A549 (cell line): ENCODE data around the gene INCA1. TPM values are rescaled to one million over a fixed set of nuclear protein-coding genes. Genes with fewer than 3 reads are reported as not detected.

ENCODE experiments used
- ATAC-seq, 2 experiments: fragments of 200-7000 bp in 1 of 2; fragments of >200 bp in 1 of 2; cut with Nextera tagmentation in 1 of 2; cut with Tn5 transposase in 1 of 2; 3 replicates each; pipeline versions ENCODE4 v1.8.0 to v1.9.1; 2018 to 2020; ENCODE audit warnings: mild to moderate bottlenecking in 1 of 2, moderate library complexity in 1 of 2
- CTCF ChIA-PET: fragments of 300-600 bp; sonication (Branson Sonifier 250); formaldehyde crosslinking; extraction: SDS; loops from one replicate; lab custom pipeline; 2021; ENCODE audit warnings: antibody characterized with exemption, inconsistent platforms; lab: Yijun Ruan, JAX
- POLR2A ChIA-PET: fragments of 350-600 bp; formaldehyde crosslinking; extraction: SDS; loops from one replicate; lab custom pipeline; 2021; ENCODE audit warnings: antibody characterized with exemption, inconsistent platforms; lab: Yijun Ruan, JAX
- DNase-seq, 2 experiments: peaks; one replicate each; pipeline versions ENCODE4 v3.0.0 to v3.0.0-alpha.2; 2011 to 2016; ENCODE audit warnings: low read depth in 1 of 2, low spot score in 1 of 2
- FAIRE-seq: peaks from 2 replicates; lab custom pipeline; 2011; peaks lifted over from hg19 to GRCh38; lab: Jason Lieb, UNC
- H3K27ac ChIP-seq, 2 experiments: fragments of >200 bp; sonication (Bioruptor Twin); formaldehyde crosslinking; 3 replicates each; pipeline ENCODE4 v1.5.1; 2016 to 2017
- H3K4me1 ChIP-seq: fragments of >200 bp; sonication (Bioruptor Twin); formaldehyde crosslinking; 3 replicates; pipeline ENCODE4 v1.6.1; 2016
- H3K4me2 ChIP-seq: fragments of >200 bp; sonication (Bioruptor Twin); formaldehyde crosslinking; 3 replicates; pipeline ENCODE4 v1.6.1; 2016
- H3K4me3 ChIP-seq: fragments of >200 bp; sonication (Bioruptor Twin); formaldehyde crosslinking; 3 replicates; pipeline ENCODE4 v1.5.1; 2016
- H3K9me3 ChIP-seq: fragments of >200 bp; sonication (Bioruptor Twin); formaldehyde crosslinking; 3 replicates; pipeline ENCODE4 v1.6.1; 2016
- BCL3 ChIP-seq: fragments of >200 bp; sonication (Bioruptor Twin); formaldehyde crosslinking; IDR thresholded peaks from 3 replicates; pipeline ENCODE4 v1.6.1; 2016
- BHLHE40 ChIP-seq: IDR thresholded peaks from 2 replicates; pipeline ENCODE4 v1.6.1; 2012; ENCODE audit warnings: low read depth, low read length, inconsistent platforms
- CBX8 ChIP-seq: fragments of 200-600 bp; sonication (generic); IDR thresholded peaks from 2 replicates; pipeline ENCODE4 v1.6.1; 2016
- CEBPB ChIP-seq, 2 experiments: fragments of >200 bp in 1 of 2; sonication (Bioruptor Twin) in 1 of 2; formaldehyde crosslinking in 1 of 2; IDR thresholded peaks; 2 replicates each; pipeline ENCODE4 v1.6.1; 2012 to 2016
- EHF ChIP-seq: fragments of 250-450 bp; sonication (Bioruptor Pico); IDR thresholded peaks from 2 replicates; pipeline ENCODE4 v1.5.0; 2020; ENCODE audit warnings: mild to moderate bottlenecking
- EHMT2 ChIP-seq: fragments of 200-600 bp; sonication (generic); IDR thresholded peaks from 2 replicates; pipeline ENCODE4 v1.6.1; 2016; ENCODE audit warnings: antibody characterized with exemption, low read depth, mild to moderate bottlenecking, moderate library complexity
- EP300 ChIP-seq, 2 experiments: fragments of >200 bp; sonication (Bioruptor Twin); formaldehyde crosslinking; IDR thresholded peaks; 2 replicates in 1 of 2; 3 replicates in 1 of 2; pipeline ENCODE4 v1.6.1; 2016 to 2017
- FOSB ChIP-seq: fragments of 250-450 bp; sonication (Bioruptor Pico); IDR thresholded peaks from 2 replicates; pipeline ENCODE4 v1.5.0; 2020; ENCODE audit warnings: mild to moderate bottlenecking, moderate library complexity
- HEYL ChIP-seq: fragments of 250-450 bp; sonication (Bioruptor Pico); IDR thresholded peaks from 2 replicates; pipeline ENCODE4 v1.8.0; 2021; ENCODE audit warnings: mild to moderate bottlenecking, moderate library complexity
- HOXB5 ChIP-seq: fragments of 250-450 bp; sonication (Bioruptor Pico); IDR thresholded peaks from 2 replicates; pipeline ENCODE4 v1.5.0; 2020; ENCODE audit warnings: mild to moderate bottlenecking, moderate library complexity
- JUN ChIP-seq, 2 experiments: fragments of >200 bp; sonication (Bioruptor Twin); formaldehyde crosslinking; IDR thresholded peaks; 2 replicates in 1 of 2; 3 replicates in 1 of 2; pipeline ENCODE4 v1.6.1; 2016 to 2017
- MAFK ChIP-seq: fragments of 450-650 bp; IDR thresholded peaks from 2 replicates; pipeline ENCODE4 v1.6.1; 2014; ENCODE audit not compliant: partially characterized antibody
- NPAS2 ChIP-seq: fragments of 250-450 bp; sonication (Bioruptor Pico); IDR thresholded peaks from 2 replicates; pipeline ENCODE4 v1.8.0; 2022; ENCODE audit warnings: mild to moderate bottlenecking, moderate library complexity, borderline replicate concordance
- PHF8 ChIP-seq: fragments of 200-600 bp; sonication (generic); IDR thresholded peaks from 2 replicates; pipeline ENCODE4 v1.6.1; 2016; ENCODE audit warnings: low read depth, mild to moderate bottlenecking, antibody characterized with exemption, moderate library complexity, borderline replicate concordance
- POLR2A ChIP-seq: IDR thresholded peaks from 2 replicates; pipeline ENCODE4 v1.6.1; 2012; ENCODE audit warnings: mild to moderate bottlenecking, low read length
- POLR2AphosphoS2 ChIP-seq: conservative IDR thresholded peaks from 2 replicates; pipeline ENCODE4 v1.6.1; 2012; ENCODE audit warnings: low read length, improper control_type of control experiment, inconsistent platforms
- SREBF2 ChIP-seq: fragments of 450-650 bp; IDR thresholded peaks from 2 replicates; pipeline ENCODE4 v1.6.1; 2014; ENCODE audit warnings: mild to moderate bottlenecking, moderate library complexity
- USF2 ChIP-seq: fragments of 450-650 bp; IDR thresholded peaks from 2 replicates; pipeline ENCODE4 v1.6.1; 2014; ENCODE audit warnings: antibody characterized with exemption
- ZC3H11A ChIP-seq: fragments of 450-650 bp; IDR thresholded peaks from 2 replicates; pipeline ENCODE4 v1.6.1; 2014; ENCODE audit warnings: antibody characterized with exemption, mild to moderate bottlenecking
- WGBS: methylation state at CpG from one replicate; pipeline ENCODE4 v1.1.6; 2017; ENCODE audit errors: missing lambda C conversion rate; 5-methylcytosine and 5-hydroxymethylcytosine counted together
- polyA plus RNA-seq, 4 experiments: library from polyadenylated mRNA; depleted of rRNA in 3 of 4; stranded (reverse); fragments of >200 nt; fragmentation: RNase III in 1 of 4; extraction: RNeasy Plus Mini Kit Qiagen cat#74134 plus additional on column Dnase treatment in 1 of 4; gene quantifications; 2 replicates in 3 of 4; 3 replicates in 1 of 4; pipeline ENCODE4 v1.2.3, GENCODE V29; 2011 to 2017

Gene INCA1
- polyA plus RNA-seq, 2 of the 4 experiments (the other 2 are of a cell fraction), result 0.66 to 1.1 TPM

- peak; percentile 33 to 36 for DNase-seq
- peak overlapping the region; percentile 89 for H3K4me2 ChIP-seq
- ChIA-PET POLR2A (interaction anchor here (0.6 to 2.3 kb wide), 8 partner anchors 9 to 238 kb away, joined by 3 to 15 read pairs (median 4); partner anchors contain the start of genes CAMTA2, PFN1, RNF167 and SLC25A11), CTCF (interaction anchor here (0.8 to 3.2 kb wide), 9 partner anchors 8 to 1430 kb away, joined by 3 to 23 read pairs (median 5); partner anchors contain the start of gene CAMTA2)
- no peaks in the 10 kb centered on the region for H3K9me3 ChIP-seq
- peak; percentile 40 to 62 for ATAC-seq
- TF ChIP-seq POLR2A, result peak; percentile 18; the same call in 1 of the 2 replicates
- TF ChIP-seq BCL3, result peak; percentile 9; the same call in 2 of the 3 replicates
- TF ChIP-seq POLR2AphosphoS2, result no peak
- TF ChIP-seq PHF8, result peak; percentile 79
- 4% methylated on average over 12 of the region's 55 CpGs for WGBS
- peak overlapping the region; percentile 95 for H3K4me3 ChIP-seq
- peak overlapping the region; percentile 87 to 91 for H3K27ac ChIP-seq
- peaks cover 26% of the 10 kb centered on the region for H3K4me1 ChIP-seq
- no peak for FAIRE-seq
Observed at GRCh38 chr17:4998027-4998731, 857 bp upstream of the INCA1 start.

- no peaks in the 10 kb centered on the region for H3K9me3 ChIP-seq
- no peak overlapping the region for H3K4me3 ChIP-seq
- CTCF ChIA-PET, result interaction anchor here (0.6 to 4.9 kb wide), 7 partner anchors 7 to 91 kb away, joined by 3 to 30 read pairs (median 7); partner anchors contain the start of genes CAMTA2 and CHRNE
- H3K4me1 ChIP-seq, result peaks cover 11% of the 10 kb centered on the region
- WGBS, result 84% methylated on average over 6 of the region's 6 CpGs
- POLR2A ChIA-PET, result no interaction called here
- no peak overlapping the region for H3K4me2 ChIP-seq
- TF ChIP-seq MAFK, result no peak
- TF ChIP-seq HEYL (CRISPR knock-in tag), result no peak
- TF ChIP-seq CBX8, result no peak
- TF ChIP-seq SREBF2, result no peak
- no peak for TF ChIP-seq USF2
- no peak for TF ChIP-seq FOSB (CRISPR knock-in tag)
- TF ChIP-seq NPAS2 (CRISPR knock-in tag), result no peak
- no peak for TF ChIP-seq POLR2A
- no peak for TF ChIP-seq ZC3H11A
- no peak for TF ChIP-seq EHMT2
- TF ChIP-seq POLR2AphosphoS2, result no peak
- no peak for TF ChIP-seq EP300 (IDR thresholded peaks at IDR 0.05)
- TF ChIP-seq EHF (CRISPR knock-in tag), result no peak
- no peak for ATAC-seq
- FAIRE-seq, result no peak
- DNase-seq, result no peak
- no peak overlapping the region for H3K27ac ChIP-seq
Observed at GRCh38 chr17:4994081-4994595, 3.2 kb downstream of the INCA1 start.

GRCh38 chr17:4987767-4988567 lies 9.4 kb downstream of the INCA1 start:
- Histone ChIP-seq H3K4me2 (peak overlapping the region; percentile 89), H3K4me3 (peak overlapping the region; percentile 78), H3K4me1 (peaks cover 21% of the 10 kb centered on the region), H3K27ac (peak overlapping the region; percentile 88 to 91), H3K9me3 (no peaks in the 10 kb centered on the region)
- POLR2A ChIA-PET, result interaction anchor here (0.9 to 3.0 kb wide), 5 partner anchors 10 to 198 kb away, joined by 3 to 17 read pairs (median 13); partner anchors contain the start of genes INCA1, KIF1C, RNF167 and SLC25A11
- no peak for ATAC-seq
- TF ChIP-seq JUN (IDR thresholded peaks at IDR 0.05), result no peak; a peak in 1 of 5 replicates
- no peak for TF ChIP-seq CEBPB (IDR thresholded peaks at IDR 0.05)
- no peak for TF ChIP-seq BHLHE40
- no peak for TF ChIP-seq HOXB5 (CRISPR knock-in tag)
- CTCF ChIA-PET, result interaction anchor here (0.6 to 6.5 kb wide), 39 partner anchors 7 to 471 kb away, joined by 3 to 148 read pairs (median 6); partner anchors contain the start of genes CHRNE, ENO3, INCA1 and KIF1C
- DNase-seq, result peak in 1 of 2 experiments; percentile 32
- no peak for FAIRE-seq
- WGBS, result 36% methylated on average over 30 of the region's 30 CpGs
